Gastroesophageal sphincter (tissue), 3 donors: Measurements from ENCODE around the gene RABL2A.
"Not testable (repeated sequence)": the region's sequence is repeated elsewhere in the genome, so short reads cannot be mapped to it uniquely, and the experiment has no call there.

Experiments
- EP300 ChIP-seq: sonication (generic); formaldehyde crosslinking; IDR thresholded peaks from one replicate; pipeline ENCODE4 v1.6.1; 2017; ENCODE audit warnings: antibody characterized with exemption, mild to moderate bottlenecking
- POLR2A ChIP-seq, 2 donors: fragments of 450-650 bp; IDR thresholded peaks; one replicate each; pipeline ENCODE4 v1.6.1; 2017; ENCODE audit warnings: antibody characterized with exemption in 2 of 2, mild to moderate bottlenecking in 2 of 2, moderate library complexity in 1 of 2
- POLR2AphosphoS5 ChIP-seq: sonication (generic); formaldehyde crosslinking; IDR thresholded peaks from one replicate; pipeline ENCODE4 v1.6.1; 2017; ENCODE audit warnings: antibody characterized with exemption
- TF ChIP-seq, protein P1 (sequence below), 4 experiments: fragments of 200-600 bp in 2 of 4; fragments of 450-650 bp in 2 of 4; sonication (generic) in 1 of 4; IDR thresholded peaks; one replicate each; pipeline ENCODE4 v1.5.1; 2017 to 2019; ENCODE audit warnings: antibody characterized with exemption in 4 of 4, mild to moderate bottlenecking in 2 of 4, moderate library complexity in 2 of 4

DNA sequence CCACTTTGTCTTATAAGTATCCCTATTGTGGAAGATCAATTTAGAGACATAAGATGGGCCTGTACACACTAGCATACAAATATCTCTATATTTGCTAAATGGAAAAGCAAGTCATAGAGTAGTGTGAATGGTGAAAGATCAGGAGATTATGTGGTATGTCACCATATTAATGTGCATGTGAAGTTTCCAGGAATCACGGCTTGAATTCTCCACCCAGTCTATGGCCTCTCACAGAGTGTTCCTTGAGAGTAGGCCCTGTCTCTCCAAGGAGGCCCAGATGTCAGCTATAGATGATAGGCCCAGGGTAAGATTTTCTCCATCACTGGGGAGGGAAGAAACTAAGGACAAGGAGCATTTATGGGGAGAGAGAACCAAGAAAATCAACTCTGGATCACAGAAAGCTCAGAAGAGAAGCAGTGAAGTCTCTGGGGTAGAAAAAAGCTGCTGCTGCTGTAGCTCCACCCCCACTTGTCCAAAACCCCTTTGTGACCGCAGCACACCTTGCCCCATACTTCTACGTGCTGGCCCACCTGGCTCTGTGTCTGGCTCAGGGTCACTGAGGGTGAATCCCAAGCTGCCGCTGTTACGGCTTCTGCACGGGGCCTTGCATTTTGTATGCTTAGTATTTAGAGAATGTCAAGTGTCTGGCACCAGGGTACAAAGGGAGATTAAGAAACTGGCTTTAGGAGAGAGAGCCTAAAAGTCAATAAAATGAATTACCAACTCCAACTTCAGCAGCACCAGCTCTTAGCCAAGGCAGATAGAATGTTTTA, 37.9 kb downstream of the RABL2A start:
- TF ChIP-seq, protein P1, sequence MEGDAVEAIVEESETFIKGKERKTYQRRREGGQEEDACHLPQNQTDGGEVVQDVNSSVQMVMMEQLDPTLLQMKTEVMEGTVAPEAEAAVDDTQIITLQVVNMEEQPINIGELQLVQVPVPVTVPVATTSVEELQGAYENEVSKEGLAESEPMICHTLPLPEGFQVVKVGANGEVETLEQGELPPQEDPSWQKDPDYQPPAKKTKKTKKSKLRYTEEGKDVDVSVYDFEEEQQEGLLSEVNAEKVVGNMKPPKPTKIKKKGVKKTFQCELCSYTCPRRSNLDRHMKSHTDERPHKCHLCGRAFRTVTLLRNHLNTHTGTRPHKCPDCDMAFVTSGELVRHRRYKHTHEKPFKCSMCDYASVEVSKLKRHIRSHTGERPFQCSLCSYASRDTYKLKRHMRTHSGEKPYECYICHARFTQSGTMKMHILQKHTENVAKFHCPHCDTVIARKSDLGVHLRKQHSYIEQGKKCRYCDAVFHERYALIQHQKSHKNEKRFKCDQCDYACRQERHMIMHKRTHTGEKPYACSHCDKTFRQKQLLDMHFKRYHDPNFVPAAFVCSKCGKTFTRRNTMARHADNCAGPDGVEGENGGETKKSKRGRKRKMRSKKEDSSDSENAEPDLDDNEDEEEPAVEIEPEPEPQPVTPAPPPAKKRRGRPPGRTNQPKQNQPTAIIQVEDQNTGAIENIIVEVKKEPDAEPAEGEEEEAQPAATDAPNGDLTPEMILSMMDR (IDR thresholded peaks at IDR 0.05) = not testable (repeated sequence)
- not testable (repeated sequence) for TF ChIP-seq POLR2A (IDR thresholded peaks at IDR 0.05); POLR2AphosphoS5; EP300
